ENCODE data around the gene BRSK1.
"Not testable (repeated sequence)": the region's sequence is repeated elsewhere in the genome, so short reads cannot be mapped to it uniquely, and the experiment has no call there.

Gene BRSK1

GRCh38 chr19:55305491-55305890 is 21.7 kb downstream of the BRSK1 start:
- DNase-seq, result peak; percentile 39 to 47

GRCh38 chr19:55305983-55306562 is 22.3 kb downstream of the BRSK1 start:
- no peak for DNase-seq

DNA sequence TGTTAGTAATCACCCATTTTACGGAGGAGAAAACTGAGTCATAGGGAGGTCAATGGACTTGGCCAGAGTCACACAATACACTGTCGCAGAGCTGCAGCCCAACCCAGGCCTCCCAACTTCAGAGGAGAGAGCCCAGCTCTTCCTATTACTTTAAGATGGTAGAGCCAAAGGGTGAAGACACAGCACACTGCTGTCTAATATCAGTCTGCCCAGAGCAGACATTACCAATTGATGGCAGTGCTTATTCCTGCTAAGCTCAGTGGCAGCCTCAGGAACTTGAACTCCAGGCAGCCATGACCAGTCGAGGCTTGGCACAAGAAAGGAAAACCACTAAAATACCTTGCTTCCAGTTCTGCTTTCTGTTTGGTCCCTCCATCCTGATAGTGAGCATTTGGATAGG is 22.9 kb downstream of the BRSK1 start:
- no peak for DNase-seq

DNA sequence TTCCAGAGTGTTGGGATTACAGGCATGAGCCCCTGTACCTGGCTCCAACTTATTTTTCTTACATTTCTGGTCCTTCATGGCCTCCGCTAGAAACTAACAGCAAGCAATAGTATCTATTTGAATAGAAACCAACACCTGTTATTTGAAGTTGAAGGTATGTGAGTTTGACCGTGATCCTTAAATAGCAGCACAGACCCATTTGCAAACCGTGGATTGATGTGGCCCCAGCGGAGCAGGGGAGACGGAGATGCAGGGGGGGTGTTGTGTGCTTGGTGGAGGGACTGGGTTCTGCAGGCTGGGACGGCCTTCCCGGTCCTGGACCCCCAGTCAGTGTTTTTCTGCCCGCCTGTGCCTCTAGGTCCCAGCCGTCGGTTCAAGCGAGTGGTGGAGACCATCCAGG is 24.5 kb downstream of the BRSK1 start:
- DNase-seq, result no peak

GRCh38 chr19:55309448-55309847 is 25.7 kb downstream of the BRSK1 start:
- DNase-seq, result no peak

DNA sequence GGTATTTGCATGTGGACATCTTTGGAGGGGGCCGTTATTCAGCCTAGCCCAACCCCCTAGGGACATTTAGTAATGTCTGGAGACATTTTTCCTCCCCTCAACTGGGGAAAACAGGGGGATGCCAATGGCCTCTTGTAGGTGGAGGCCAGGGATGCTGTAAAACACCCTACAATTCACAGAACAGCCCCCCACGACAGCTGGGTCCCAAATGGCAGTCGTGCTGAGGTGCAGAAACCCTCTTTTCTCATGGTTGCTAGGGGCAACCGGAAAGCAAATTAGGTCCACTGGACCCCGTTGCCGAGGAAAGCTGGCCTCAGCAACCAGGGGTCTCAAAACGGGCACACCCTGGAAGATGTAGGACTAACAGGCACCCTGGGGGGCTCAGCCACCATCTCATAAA is 26.7 kb downstream of the BRSK1 start:
- no peak for DNase-seq

DNA sequence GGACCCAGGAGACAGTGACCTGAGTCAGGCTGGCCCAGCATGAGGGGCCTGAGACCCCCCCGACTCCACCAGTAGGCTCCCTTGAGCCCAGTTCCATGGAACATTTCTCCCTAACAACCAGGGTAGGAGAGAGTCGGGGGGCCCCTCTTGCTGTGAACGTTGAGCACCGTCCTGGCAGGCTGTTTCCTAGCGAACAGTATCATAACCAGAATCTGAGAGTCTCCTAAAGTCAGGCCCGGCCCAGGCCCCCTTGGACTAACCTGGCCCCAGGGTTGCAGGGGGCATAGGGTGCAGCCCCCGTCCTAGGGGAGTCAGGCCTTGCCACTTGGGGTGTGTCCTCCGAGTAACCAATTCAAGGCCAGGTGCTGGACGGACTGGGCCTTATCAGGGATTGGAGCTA is 27.6 kb downstream of the BRSK1 start:
- no peak for DNase-seq

GRCh38 chr19:55311797-55312196 is 28.0 kb downstream of the BRSK1 start:
- no peak for DNase-seq

- no peak for DNase-seq
These were observed 29.1 kb downstream of the BRSK1 start for GRCh38 chr19:55312621-55313512.

DNA sequence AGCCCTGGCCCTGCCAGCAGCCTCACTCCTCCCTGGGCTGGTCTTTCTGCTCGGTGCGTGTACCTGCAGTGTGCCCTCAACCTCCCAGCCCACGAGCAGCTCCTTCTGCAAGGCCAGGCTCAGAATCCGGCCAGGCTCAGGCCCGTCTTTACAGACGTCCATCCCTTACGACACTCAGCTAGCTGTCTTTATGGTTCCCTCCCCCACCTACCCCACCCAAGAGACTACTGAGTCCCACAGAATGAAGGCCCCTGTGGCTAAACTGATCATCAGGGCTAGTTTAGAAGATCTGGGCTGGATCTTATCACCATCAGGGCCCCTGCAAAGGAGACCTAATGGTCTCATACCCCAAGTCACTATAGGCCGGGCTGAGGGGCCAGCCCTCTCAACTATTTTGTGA is 30.6 kb downstream of the BRSK1 start:
- DNase-seq, result no peak

GRCh38 chr19:55315956-55316525 is 32.2 kb downstream of the BRSK1 start:
- DNase-seq, result no peak

GRCh38 chr19:55316646-55317045 is 32.8 kb downstream of the BRSK1 start:
- DNase-seq, result no peak

GRCh38 chr19:55319785-55320184 is 36.0 kb downstream of the BRSK1 start:
- no peak for DNase-seq

GRCh38 chr19:55320844-55321419 is 37.1 kb downstream of the BRSK1 start:
- no peak for DNase-seq

GRCh38 chr19:55321466-55322137 is 37.8 kb downstream of the BRSK1 start:
- DNase-seq, result no peak

DNA sequence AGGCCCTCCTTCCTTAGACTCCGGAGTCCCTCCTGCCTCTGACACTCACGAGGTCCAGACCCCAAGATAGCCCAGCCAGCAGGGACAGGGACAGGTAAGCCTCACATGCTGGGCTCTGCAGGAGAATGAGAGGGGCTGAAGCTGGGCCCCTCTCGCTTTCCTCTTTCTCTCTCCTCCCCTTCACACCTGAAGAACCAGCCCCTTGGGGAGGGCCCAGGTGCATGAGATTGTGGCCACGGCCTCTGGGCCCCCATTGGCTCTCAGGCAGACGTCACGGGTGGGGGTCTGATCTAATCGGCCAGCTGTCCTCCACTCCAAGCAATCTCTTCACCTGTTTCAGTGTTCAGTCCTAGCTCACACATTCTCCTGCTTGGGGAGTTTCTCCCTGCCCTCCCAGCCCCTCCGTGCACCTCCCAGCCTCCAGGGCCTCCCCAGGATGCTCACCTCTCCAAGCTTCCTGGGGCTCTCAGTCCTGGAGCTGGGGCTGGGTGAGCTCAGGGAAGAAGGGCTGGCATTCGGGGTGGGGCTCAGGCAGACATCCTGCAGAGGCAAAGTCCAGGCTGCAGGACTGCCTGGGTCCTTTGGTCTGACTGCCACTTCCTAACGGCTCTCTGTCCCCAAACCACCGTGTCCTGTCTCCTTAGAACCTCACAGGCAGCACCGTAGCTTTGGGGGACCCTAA is 38.5 kb downstream of the BRSK1 start:
- DNase-seq, result no peak

- no peak for DNase-seq
These were observed 40.9 kb downstream of the BRSK1 start for GRCh38 chr19:55324662-55325061.

- DNase-seq, result no peak
These were observed 41.4 kb downstream of the BRSK1 start, which contains the start of gene TMEM150B for GRCh38 chr19:55325172-55325571. Gene TMEM150B (minus strand): TSS chr19:55325341. CDS start chr19:55321036, 4,305 bp downstream.

DNA sequence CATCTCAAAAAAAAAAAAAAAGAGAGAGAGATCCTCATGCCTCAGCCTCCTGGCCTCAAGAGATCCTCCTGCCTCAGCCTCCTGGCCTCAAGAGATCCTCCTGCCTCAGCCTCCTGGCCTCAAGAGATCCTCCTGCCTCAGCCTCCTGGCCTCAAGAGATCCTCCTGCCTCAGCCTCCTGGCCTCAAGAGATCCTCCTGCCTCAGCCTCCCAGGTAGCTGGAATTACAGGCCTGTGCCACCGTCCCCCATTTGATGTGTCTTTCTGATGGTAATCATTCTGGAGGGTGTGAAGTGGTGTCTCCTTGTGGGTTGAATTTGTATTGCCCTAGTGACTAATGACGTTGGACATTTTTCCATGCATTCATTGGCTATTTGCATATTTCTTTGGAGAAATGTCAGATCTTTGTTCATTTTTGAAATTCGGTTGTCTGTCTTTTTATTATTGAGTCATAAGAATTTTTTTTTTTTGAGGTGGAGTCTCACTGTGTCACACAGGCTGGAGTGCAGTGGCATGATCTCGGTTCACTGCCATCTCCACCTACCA is 45.0 kb downstream of the BRSK1 start:
- DNase-seq, result not testable (repeated sequence)

DNA sequence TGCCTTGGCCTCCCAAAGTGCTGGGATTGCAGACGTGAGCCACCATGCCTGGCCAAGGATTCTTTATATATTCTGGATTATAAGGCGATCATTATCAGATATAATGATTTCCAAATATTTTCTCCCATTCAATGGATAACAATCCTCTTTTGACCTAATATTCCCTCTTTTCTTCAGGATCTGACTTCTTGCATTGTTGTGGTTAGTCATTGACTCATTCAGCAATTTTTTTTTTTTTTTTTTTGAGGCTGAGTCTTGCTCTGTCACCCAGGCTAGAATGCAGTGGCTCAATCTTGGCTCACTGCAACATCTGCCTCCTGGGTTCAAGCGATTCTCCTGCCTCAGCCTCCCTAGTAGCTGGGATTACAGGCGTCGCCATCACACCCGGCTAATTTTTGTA is 46.0 kb downstream of the BRSK1 start:
- DNase-seq, result not testable (repeated sequence)

GRCh38 chr19:55333870-55334269 is 50.1 kb downstream of the BRSK1 start:
- DNase-seq, result no peak

GRCh38 chr19:55336101-55336500 is 52.3 kb downstream of the BRSK1 start:
- no peak for DNase-seq

All from activated CD4-positive, alpha-beta T cell treated with anti-CD3 and anti-CD28 coated beads, Interleukin-2, amount 50 U/mL, for 4 hours (primary cell).